HG03520 (cell line): ENCODE measurements around the gene HOXA5.

Experiments used
- ATAC-seq: cut with Tn5 transposase; IDR thresholded peaks from one replicate; pipeline ENCODE4 v1.9.1; 2021; ENCODE audit warnings: mild to moderate bottlenecking, moderate library complexity; ENCODE audit not compliant: unreplicated experiment

The HOXA5 gene

DNA sequence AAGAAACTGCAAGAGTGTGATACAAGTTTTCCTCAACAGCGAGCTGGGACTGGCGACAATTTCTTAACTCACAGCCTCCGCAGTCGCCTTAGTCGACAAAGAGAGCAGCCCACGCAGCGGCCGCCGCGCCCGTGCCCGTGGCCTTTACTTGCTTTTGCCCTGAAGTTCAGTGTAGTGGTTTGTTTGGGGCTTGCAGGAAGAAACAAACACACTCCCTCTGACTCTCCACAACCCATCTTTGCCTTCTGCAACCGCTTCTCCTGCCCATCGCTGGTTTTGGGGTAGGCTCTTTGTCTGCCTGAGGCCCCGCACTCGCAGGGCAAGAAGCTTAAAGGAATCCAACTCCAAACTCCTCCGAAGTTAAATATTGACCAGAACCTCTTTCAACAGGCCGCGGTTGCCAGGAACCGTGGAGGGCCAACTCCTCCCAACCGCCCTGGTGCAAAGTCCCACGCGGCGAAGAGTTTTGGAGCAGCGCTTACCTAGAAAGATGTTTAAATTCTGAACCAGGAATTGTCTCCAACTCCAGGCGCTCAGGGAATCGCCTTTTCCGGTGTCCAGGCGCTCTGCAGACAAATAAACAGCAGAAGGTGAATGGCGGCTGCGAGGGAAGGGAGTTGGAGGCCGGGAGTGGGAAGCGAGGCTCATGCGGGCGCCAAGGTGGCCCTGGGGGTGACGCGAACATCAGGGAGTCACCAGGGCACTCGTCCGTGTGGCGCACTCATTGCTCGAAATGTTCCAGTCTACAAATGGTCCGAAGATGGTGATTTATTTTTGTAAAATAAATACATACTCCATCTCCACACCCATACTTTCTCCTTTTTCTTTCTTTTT lies 21.2 kb downstream of the HOXA5 start:
- no peak for ATAC-seq

DNA sequence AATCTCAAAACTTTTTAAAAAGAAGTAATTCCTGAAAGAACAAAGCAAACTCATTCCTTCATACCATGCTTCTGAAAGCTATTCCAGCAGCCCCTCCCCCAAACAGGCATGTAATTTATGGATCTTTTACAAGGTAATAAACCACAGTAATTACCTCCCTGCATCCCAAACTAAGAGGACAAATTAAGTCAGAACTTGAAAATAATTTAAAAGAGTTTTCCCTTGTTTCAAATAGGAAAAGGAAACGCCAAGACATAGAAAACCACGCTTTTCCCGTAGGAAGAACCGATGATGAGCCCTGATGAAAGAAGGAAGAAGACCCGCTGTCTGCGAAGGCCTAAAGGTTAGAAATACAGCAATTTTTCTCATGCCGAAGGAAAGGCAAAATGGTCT lies 21.8 kb downstream of the HOXA5 start:
- ATAC-seq: no peak

DNA sequence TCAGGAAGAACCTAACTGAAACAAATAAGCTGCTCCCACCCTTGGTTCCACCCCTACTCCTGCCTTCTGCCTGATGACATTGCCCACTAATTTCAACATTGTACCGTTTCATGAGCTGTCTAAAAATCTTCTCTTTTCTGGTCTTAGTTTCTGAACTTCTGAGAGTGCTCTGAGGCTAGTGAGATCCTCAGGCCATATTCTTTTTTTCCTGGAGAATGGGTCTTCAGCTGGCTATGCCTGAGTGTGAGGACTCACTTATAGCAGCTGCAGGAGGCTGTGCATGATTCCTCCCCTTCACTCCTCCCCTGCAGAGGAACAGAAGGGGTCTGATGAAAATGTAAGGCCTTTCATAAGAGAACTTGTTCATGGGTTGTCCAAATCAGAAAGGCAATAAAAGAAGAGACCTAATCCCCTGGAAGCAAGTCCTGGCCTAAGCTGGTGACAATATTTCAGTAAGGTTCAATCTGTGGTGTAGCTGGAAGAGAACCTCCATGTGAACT lies 24.0 kb downstream of the HOXA5 start:
- ATAC-seq: no peak

DNA sequence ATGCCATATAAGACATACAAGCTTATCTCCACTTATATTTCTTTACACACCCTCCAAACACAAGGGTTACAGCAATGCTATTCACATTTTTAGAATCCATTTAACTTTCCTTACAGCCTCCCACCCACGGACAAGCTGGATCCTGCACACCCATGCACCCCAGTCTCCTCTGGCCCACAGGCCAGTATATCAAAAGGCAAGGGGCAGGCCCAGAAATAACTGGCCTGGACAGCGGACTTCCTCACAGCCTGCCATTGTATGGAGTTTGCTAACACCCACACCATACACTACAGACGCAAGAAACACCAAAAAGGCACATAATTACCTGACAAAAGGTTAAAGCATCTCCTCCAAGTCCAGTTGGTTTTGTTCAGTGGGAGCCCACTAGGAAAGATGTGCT lies 24.9 kb downstream of the HOXA5 start:
- no peak for ATAC-seq

DNA sequence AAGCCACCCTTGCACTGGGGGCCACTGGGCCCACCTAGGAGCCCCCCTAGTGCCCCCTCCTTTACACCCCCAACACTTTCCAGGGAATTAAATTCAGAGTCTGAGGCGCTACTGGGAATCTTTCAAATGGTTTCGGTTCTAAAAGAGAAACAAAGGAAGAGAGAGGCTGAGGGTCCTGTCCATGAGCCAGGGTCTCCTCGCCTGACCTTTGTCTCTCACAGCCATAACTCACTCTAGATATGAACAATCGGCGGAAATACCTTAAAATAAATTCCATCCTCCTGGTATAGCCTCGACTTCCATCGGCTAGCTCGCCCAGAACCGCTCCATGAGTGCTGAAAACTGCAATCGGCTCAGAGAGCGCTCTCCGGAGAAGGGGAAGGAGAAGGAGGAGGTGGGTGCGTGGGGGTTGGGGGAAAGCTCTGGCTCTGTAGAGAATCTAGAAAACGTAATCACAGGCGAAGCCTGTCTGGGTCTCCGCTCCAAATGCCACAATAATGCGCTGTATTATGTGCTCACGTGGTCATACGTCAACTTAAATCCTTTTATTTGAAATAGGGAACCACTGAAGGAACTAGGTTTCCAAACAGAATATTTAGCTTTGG lies 25.5 kb downstream of the HOXA5 start:
- ATAC-seq: no peak

DNA sequence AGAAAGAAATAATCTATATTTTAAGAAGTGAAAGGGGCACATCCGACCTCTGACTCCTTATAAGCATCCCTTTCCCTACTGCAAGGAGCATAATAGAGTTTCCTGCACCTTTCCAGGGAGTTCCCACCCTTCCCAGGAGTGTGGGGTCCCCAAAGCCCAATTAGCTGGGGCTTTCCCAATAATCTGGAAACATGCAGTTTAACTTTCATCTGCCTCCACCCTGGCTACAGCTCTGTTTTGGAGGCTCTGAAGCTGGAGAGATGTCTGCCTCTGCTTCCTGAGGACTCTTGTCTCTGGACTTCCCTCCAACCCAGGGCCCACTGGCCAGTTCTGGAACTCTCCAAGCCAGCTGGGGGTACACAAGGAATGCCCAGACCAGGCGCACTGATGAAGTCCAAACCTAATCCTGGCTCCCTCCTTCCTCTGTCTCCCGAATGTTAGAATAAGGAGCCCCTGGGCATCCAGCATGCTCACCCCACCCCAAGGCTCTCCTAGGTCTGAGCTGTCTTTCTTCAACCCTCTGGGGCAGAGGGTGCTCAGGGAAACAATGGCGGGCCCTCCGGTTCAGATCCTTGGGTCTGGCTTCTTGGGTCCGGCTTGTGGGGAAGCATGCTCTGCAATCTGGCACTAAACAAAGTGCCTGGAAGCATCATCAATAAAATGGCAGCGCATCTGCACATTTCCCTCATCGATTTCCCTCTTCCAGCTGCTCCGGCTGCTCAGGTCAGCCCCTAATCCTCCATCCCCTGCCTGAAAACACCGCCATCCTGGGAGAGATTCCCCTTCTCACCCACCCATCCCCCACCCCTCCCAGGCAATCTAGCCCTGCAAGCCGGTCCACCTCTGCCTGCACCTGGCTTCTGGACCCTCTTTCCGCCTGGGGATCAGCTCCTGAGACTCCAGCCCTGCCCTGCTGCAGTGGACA lies 26.3 kb downstream of the HOXA5 start:
- no peak for ATAC-seq

DNA sequence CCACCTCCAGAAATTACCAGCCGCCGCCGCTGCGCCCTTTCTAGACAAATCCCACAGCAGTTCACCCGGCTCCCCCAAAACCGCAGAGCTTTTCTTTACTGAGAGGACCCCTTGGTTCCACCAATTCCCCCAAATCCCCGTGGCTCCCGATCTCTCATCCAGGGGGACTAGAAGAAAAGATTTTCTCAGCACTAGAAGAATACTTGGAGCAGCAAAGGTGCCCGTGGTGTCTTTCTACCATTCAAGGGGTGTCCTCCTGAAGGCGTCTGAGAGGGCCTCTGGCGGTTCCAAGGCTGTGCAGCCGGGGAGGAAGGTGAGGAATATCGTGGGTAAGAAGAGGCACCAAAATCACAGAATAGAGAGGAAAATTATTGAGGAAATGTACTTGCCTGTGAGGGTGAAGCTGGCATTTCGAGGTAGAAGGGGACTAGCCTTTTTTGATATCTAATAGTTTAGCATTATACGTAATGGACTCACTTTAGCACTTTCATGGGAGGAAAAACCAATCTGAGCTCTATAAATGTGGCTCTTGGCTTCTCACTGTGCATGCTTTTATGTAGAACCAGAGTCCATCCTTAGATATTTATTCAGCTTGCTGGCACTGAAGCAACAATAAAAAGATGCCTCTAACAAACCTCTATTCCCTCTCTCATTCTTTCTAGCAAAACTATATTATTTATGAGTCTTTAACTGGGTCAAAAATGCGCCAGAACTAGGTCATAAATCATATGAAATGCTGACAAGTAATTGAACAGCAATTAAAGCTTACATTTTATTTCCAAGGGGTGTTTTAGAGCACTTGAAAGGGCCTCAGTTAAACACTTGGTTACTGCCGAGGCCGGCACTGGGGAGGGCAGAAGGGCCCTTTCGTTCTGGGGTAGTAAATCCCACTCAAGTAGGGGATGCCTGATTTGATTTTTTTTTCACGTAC lies 27.2 kb downstream of the HOXA5 start:
- ATAC-seq: no peak

DNA sequence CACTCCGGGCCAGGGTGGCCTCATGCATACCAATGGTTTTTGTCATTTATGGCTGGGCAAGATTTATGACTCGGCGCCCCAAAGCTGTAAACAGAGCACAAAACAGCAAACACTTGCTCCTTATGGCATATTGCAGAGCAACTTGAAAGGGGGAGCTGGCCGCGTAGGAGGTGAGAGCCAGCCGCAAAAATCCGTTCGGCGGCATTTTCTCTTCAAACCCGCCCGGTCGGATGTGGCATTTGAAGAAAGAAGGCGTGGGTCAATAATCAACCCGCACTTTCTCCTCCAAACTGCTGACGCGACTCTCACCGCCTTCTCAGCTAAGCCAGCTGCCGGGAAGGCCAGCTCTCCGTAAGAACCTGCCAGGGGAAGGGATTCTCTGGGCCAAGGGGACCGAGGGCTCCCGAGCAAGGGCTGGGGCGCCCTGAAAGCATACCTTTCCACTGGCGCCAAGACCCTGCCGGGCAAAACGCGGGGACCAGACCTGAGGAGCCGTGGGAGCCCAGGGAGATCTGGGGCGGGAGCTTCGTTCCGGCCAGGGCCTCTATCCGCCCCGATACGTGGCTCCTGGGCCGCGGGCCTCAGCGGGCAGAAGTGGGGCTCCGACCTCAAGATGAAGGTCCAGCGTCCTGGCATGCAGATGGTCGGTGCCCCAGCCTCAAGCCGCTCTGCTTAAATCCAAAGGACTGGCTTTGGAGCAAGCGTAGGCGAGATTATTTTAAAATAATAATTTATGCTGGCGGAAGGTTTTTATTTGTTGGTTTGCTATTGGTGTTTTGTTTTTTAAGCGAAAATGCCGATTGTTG lies 28.1 kb downstream of the HOXA5 start:
- no peak for ATAC-seq

DNA sequence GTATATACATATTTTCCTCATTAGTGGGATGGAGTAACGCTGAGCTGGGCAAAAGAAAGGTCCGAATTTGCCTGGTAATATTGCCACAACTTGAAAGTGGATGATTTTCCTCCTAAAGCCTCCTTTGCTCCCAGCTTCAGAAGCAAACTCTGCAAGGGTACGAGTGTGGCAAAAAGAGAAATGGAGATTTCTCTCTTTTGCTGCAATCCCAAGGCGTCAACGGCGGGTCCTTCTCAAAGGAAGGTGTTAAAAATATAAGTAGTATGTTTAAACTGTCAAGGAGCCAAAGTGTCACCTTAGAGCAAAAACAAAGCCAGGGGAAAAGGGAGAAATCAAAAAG lies 28.6 kb downstream of the HOXA5 start:
- ATAC-seq: no peak

DNA sequence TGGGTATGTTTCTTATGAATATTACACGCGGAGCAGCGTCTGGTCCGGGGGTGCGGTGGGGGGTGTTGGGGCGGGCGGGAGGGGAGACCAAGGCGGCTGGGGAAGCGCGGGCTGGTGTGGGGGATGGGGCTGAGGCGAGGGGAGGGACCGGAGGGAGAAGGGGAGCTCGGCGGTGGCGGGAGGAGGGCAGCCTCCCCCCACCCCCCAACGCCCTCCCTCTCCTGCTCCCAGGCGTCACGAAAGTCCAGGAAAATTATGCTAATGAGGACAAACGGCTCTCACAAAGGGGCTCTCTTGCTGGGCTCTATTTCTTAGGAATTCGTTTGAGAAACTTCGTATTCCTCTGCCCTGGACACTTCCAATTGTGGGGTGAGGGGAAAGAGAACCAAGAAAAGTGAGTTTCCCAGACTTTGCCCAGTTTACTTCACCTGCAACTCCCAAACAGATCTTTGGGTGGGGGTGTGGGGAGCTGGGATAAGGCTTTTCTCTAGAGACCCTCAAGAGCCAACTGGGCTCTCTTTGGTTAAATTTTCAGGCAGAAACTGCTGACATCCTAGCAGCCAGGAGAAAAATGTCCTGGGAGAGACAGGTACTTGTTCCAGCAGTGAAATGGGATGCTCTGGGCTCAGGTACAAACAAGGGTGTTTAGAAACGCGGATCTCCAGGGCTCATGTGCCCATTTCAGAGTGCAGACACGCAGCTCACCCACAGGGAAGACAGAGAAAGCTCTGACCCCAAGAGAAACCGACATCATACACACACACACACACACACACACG lies 29.3 kb downstream of the HOXA5 start:
- ATAC-seq: no peak

DNA sequence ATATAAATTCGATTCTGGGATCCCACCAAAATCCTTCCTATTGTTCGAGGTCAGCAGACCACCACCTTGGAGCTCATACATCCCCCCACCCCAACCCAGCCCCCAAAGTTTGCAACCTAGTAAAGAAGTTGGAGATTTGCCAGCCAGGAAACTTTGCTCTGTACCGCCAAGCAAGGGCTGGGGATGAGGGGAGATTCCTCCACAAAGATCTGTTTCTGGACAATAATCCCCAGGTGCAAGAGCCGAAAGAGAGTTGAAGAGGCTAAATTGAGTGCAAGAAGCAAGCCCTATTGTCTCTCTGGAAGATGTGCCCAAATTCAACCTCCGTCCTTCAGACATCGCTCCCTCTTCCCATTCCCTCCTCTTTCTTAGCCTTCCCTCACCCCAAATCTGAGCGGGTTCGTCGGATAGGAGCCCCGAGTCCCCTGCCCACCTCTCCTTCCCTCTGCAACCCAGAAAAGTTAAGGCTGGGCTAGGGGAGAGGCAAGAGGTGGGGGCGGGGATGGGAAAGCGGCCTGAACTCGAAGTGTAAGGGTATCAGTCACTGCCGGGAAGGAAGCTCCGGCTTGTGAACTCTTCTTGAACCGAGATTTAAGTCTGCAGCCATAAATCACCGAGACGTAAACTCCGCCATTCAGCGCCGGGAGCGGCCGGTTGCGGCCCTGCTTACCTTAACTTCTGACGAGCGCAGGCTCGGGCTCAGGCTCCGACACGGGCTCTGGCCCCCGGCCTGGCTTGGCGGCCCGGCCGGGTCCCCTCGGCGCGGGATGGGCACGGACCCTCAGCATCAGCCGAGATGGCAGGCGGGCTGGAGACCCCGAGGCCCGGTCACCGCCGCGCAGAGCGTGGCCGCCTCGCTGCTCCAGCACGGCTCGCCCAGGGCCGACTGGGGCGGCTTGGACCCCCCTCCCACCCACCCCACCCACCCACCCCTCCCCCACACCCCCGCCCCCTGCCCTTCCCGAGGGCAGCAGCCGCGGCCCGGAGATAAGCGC lies 30.2 kb downstream of the HOXA5 start:
- no peak for ATAC-seq

DNA sequence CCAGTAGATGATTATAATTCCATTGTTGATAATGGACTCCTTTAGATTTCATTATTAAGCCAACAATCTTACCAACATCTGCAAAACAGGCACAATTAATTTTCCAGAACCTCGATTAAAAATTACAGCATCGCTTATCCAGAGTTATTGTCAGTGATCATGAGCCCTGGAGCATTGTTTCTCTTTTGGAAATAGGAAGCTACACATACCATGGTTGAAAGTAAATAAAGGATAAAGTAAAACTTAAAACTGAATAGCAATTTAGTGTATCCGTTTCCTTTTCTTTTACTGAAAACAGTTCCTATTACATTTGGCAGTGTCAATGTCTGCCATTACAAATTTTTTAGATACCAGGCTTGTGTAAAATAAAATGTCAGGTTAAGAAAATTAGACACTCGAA lies 31.1 kb downstream of the HOXA5 start:
- no peak for ATAC-seq

DNA sequence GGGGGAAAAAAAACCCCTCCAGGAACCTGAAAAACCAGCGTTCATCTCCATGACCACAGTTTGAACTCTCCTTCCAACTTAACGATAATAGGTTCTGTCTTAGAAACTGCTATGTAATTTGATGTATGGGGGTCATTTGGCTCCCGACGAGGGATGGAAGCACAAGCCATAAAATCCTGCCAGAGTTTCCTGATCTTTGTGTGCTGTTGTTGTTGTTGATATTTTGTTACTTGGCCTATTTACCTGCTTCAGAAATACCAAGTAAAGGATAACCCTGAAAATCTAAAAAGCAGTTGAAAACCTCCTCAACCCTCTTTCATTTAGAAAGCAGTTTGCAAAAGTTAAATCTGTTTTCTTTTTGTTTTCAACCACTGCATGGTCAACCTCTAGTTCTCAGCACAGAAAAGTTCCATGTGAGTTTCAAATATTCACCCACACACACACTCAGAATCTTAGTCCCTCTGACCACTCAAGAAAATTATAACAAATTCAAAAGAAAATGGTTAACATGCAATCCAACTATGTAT lies 31.7 kb downstream of the HOXA5 start:
- no peak for ATAC-seq

DNA sequence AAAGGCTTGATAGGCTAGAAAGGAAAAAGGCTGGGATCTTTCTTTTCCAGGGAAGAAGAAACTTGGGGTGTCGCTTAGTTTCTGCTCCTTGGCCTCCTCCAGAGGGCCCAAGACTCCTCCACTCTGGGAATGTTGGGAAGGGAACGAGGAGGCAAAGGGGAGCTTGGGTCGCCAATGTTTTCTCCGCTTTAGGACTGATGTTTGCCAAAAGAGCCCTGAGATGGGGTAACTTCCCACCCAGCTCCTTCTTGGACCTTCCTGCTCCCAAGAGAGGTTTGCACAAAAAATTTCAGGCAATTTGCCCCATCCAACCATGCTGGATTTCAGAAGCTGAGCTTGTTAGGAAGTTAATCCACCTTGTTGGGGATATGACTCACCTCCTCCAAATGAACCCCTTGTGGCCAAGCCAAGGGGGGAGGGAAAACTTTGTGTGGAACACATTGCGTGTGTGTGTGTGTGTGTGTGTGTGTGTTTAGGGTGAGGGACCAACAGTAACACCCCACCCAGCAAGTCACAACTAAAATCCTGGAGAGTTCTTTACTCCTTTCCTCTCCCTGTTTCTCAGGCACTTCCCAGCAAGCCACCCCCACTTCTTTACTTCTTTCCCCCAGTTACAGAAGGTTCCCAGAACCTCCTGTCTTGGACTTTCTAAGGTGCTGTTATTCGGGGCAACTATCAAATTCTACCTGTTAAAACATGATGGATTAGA lies 32.3 kb downstream of the HOXA5 start:
- no peak for ATAC-seq

DNA sequence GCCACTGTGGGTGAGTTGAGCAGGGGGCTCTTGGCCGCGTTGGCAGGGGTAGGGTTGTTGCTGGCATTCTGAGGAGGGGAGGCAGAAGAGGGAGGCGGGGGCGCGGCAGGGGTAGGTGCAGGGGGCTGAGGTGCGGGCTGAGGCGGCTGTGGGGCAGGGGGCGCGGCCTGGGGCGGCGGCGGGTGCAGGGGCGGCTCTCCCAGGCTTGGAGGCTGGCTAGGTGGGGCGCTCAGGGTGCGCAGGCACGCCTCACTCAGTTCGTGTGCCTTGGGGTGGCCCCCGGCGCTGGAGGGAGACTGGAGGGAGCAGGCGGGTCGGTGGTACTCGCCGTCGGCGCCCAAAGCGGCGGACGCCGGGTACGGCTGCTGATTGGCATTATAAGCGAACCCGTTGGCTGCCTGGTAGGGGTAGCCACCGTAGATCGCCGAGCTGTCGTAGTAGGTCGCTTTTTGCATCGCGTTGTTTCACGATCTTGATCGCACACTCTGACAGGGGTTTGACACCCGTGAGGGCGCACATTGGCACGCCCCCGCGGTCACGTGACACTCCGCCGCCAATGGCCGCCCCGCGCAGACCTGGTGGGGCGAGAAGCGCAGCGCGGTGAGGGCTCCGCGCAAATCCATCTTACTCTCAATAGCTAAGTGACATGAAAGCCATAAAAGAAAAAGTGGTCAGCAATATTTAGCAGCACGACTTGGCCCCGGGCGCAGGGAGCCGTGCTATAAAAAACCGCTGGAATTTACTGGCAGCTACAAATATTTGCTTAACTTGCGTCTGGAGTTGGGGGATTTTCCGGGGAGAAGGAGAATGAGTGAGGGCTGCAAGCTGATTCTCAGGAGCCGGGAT lies 33.1 kb downstream of the HOXA5 start:
- no peak for ATAC-seq
